MCF 10A (cell line): ENCODE results near the gene COLEC11. TPM values are rescaled to one million over a fixed set of nuclear protein-coding genes. Genes with fewer than 3 reads are reported as not detected.

Experiments
- BruUV-seq: library from RNA; stranded (reverse); fragments of 400-500 nt; replicated peaks from 2 replicates; lab custom pipeline; 2021; lab: Mats Ljungman, UMichigan
- CTCF ChIA-PET: fragments of 300-600 bp; sonication (Branson Sonifier 250); formaldehyde crosslinking; extraction: SDS; loops from one replicate; lab custom pipeline; 2021; ENCODE audit warnings: antibody characterized with exemption, inconsistent platforms; lab: Yijun Ruan, JAX
- POLR2A ChIA-PET: fragments of 300-600, 350-650 bp; sonication (Branson Sonifier 250); formaldehyde crosslinking; extraction: SDS; loops from one replicate; lab custom pipeline; 2020; ENCODE audit warnings: antibody characterized with exemption, inconsistent platforms; lab: Yijun Ruan, JAX
- DNase-seq: peaks from one replicate; pipeline ENCODE4 v3.0.0-alpha.2; 2018; ENCODE audit not compliant: unreplicated experiment
- H3K27ac Mint-ChIP-seq: one replicate; pipeline ENCODE4 v1.8.0; 2022; ENCODE audit warnings: mild to moderate bottlenecking, low read depth, mixed read lengths; ENCODE audit not compliant: unreplicated experiment
- H3K27me3 Mint-ChIP-seq: one replicate; pipeline ENCODE4 v1.8.0; 2022; ENCODE audit warnings: mixed read lengths; ENCODE audit not compliant: insufficient read depth, unreplicated experiment
- H3K36me3 Mint-ChIP-seq: one replicate; pipeline ENCODE4 v1.8.0; 2022; ENCODE audit warnings: mild to moderate bottlenecking, moderate library complexity, mixed read lengths; ENCODE audit not compliant: insufficient read depth, unreplicated experiment
- H3K4me1 Mint-ChIP-seq: one replicate; pipeline ENCODE4 v1.8.0; 2022; ENCODE audit warnings: mixed read lengths; ENCODE audit not compliant: insufficient read depth, unreplicated experiment
- H3K4me3 Mint-ChIP-seq: one replicate; pipeline ENCODE4 v1.8.0; 2022; ENCODE audit warnings: mild to moderate bottlenecking, moderate library complexity, mixed read lengths; ENCODE audit not compliant: unreplicated experiment
- H3K9me3 Mint-ChIP-seq: one replicate; pipeline ENCODE4 v1.8.0; 2022; ENCODE audit warnings: mixed read lengths; ENCODE audit not compliant: unreplicated experiment
- CTCF ChIP-seq: fragments of 200-600 bp; IDR thresholded peaks from one replicate; pipeline ENCODE4 v1.8.0; 2022; ENCODE audit warnings: antibody characterized with exemption, mild to moderate bottlenecking; ENCODE audit not compliant: unreplicated experiment
- intact Hi-C: fragments of 100-400 bp; cut with micrococcal nuclease; formaldehyde crosslinking; loops from 2 replicates; pipeline ENCODE4 v1.14.1; 2022
- total RNA-seq: library from RNA; stranded (reverse); gene quantifications from 2 replicates; pipeline ENCODE4 v1.2.3, GENCODE V29; 2022

The COLEC11 gene
- total RNA-seq, 1 experiment from 2014 or later = not detected

GRCh38 chr2:3680548-3681345 lies 85.8 kb downstream of the COLEC11 start:
- intact Hi-C loops = no loop called here

GRCh38 chr2:3681625-3682024 lies 86.7 kb downstream of the COLEC11 start:
- BruUV-seq = no TSS peak
- intact Hi-C loops = no loop called here
- peaks cover 7% of the 10 kb centered on the region for H3K9me3 Mint-ChIP-seq
- no peaks in the 10 kb centered on the region for H3K36me3 Mint-ChIP-seq
- ChIA-PET CTCF (interaction anchor here (0.5 to 1.0 kb wide), 2 partner anchors 10 to 46 kb away, joined by 3 to 4 read pairs; no protein-coding TSS in a partner anchor), POLR2A (interaction anchor here (0.7 kb wide), 1 partner anchor 122 kb away, joined by 3 read pairs; no protein-coding TSS in a partner anchor)
- peaks cover 26% of the 10 kb centered on the region for H3K27me3 Mint-ChIP-seq
- no peak overlapping the region for H3K4me3 Mint-ChIP-seq
- no peak for TF ChIP-seq CTCF
- peaks cover 12% of the 10 kb centered on the region for H3K4me1 Mint-ChIP-seq
- no peak overlapping the region for H3K27ac Mint-ChIP-seq
- DNase-seq = no peak

More at GRCh38 chr2:3680548-3681345, 85.8 kb downstream of the COLEC11 start:
- DNase-seq = no peak
- POLR2A ChIA-PET = no interaction called here
- no peak for TF ChIP-seq CTCF
- no peak overlapping the region for H3K27ac Mint-ChIP-seq
- peaks cover 26% of the 10 kb centered on the region for H3K27me3 Mint-ChIP-seq
- no peaks in the 10 kb centered on the region for H3K36me3 Mint-ChIP-seq
- H3K4me3 Mint-ChIP-seq = no peak overlapping the region
- peaks cover 12% of the 10 kb centered on the region for H3K4me1 Mint-ChIP-seq
- no TSS peak for BruUV-seq
- CTCF ChIA-PET = interaction anchor here (0.7 to 1.0 kb wide), 2 partner anchors 11 to 25 kb away, joined by 4 read pairs; no protein-coding TSS in a partner anchor
- peaks cover 7% of the 10 kb centered on the region for H3K9me3 Mint-ChIP-seq

GRCh38 chr2:3682811-3683210 lies 87.9 kb downstream of the COLEC11 start:
- Mint-ChIP-seq H3K9me3 (peaks cover 7% of the 10 kb centered on the region), H3K27me3 (peaks cover 20% of the 10 kb centered on the region), H3K4me3 (no peak overlapping the region), H3K36me3 (no peaks in the 10 kb centered on the region), H3K4me1 (peaks cover 12% of the 10 kb centered on the region), H3K27ac (no peak overlapping the region)
- intact Hi-C loops = no loop called here
- CTCF ChIA-PET = interaction anchor here (1.7 kb wide), 1 partner anchor 10 kb away, joined by 13 read pairs; no protein-coding TSS in a partner anchor
- POLR2A ChIA-PET = no interaction called here
- no peak for TF ChIP-seq CTCF
- no peak for DNase-seq
- BruUV-seq = no TSS peak

GRCh38 chr2:3683748-3684454 lies 89.0 kb downstream of the COLEC11 start:
- CTCF ChIA-PET = interaction anchor here (1.7 kb wide), 1 partner anchor 8 kb away, joined by 13 read pairs; no protein-coding TSS in a partner anchor
- Mint-ChIP-seq H3K27ac (no peak overlapping the region), H3K36me3 (no peaks in the 10 kb centered on the region), H3K27me3 (peaks cover 11% of the 10 kb centered on the region), H3K4me3 (no peak overlapping the region), H3K4me1 (peaks cover 12% of the 10 kb centered on the region), H3K9me3 (peaks cover 7% of the 10 kb centered on the region)
- no TSS peak for BruUV-seq
- TF ChIP-seq CTCF = no peak
- intact Hi-C loops = no loop called here
- POLR2A ChIA-PET = no interaction called here
- DNase-seq = peak; percentile 9
